DND-41 (cell line): ENCODE measurements around the gene HDAC4.

ENCODE experiments used
- ATAC-seq: fragments of 200-7000 bp; cut with Tn5 transposase; 3 replicates; pipeline ENCODE4 v1.9.1; 2021; ENCODE audit warnings: low read depth; ENCODE audit not compliant: insufficient read depth
- DNase-seq: peaks from one replicate; pipeline ENCODE4 v3.0.0-alpha.2; 2020
- H2AFZ ChIP-seq: 2 replicates; pipeline ENCODE4 v1.6.0; 2012; ENCODE audit warnings: low read depth, low read length
- H3K27ac ChIP-seq: 2 replicates; pipeline ENCODE4 v1.5.1; 2012; ENCODE audit warnings: low read length, inconsistent platforms
- H3K27me3 ChIP-seq: fragments of 200-600 bp; sonication (generic); 2 replicates; pipeline ENCODE4 v1.6.0; 2012; ENCODE audit warnings: low read length, mild to moderate bottlenecking, inconsistent platforms; ENCODE audit not compliant: insufficient read depth, poor library complexity
- H3K36me3 ChIP-seq: 2 replicates; pipeline ENCODE4 v1.5.1; 2012; ENCODE audit warnings: low read length, inconsistent platforms; ENCODE audit not compliant: insufficient read depth
- H3K4me1 ChIP-seq: 2 replicates; pipeline ENCODE4 v1.5.1; 2012; ENCODE audit warnings: mild to moderate bottlenecking, low read length; ENCODE audit not compliant: insufficient read depth
- H3K4me2 ChIP-seq: 2 replicates; pipeline ENCODE4 v1.6.0; 2012; ENCODE audit warnings: mild to moderate bottlenecking, moderate library complexity, low read length, inconsistent platforms; ENCODE audit not compliant: insufficient read depth
- H3K4me3 ChIP-seq, 2 experiments: fragments of 200-600 bp in 1 of 2; shearing (Covaris generic) in 1 of 2; 2 replicates each; pipeline ENCODE4 v1.5.1; 2012 to 2016; ENCODE audit warnings: inconsistent platforms in 2 of 2, low read length in 2 of 2, mild to moderate bottlenecking in 2 of 2, low read depth in 1 of 2, moderate library complexity in 1 of 2
- H3K79me2 ChIP-seq: 2 replicates; pipeline ENCODE4 v1.6.0; 2012; ENCODE audit warnings: low read length, inconsistent platforms; ENCODE audit not compliant: insufficient read depth
- H3K9ac ChIP-seq: 2 replicates; pipeline ENCODE4 v1.6.0; 2012; ENCODE audit warnings: low read depth, mild to moderate bottlenecking, inconsistent platforms, low read length, moderate library complexity
- H3K9me3 ChIP-seq: 2 replicates; pipeline ENCODE4 v1.5.1; 2012; ENCODE audit warnings: low read length, moderate library complexity, mild to moderate bottlenecking, inconsistent platforms; ENCODE audit not compliant: insufficient read depth, severe bottlenecking
- H4K20me1 ChIP-seq: 2 replicates; pipeline ENCODE4 v1.6.0; 2012; ENCODE audit warnings: low read length; ENCODE audit not compliant: insufficient read depth
- EZH2 ChIP-seq: IDR thresholded peaks from 3 replicates; pipeline ENCODE4 v1.6.1; 2012; ENCODE audit warnings: borderline replicate concordance, low read depth, mild to moderate bottlenecking, moderate library complexity, low read length, inconsistent platforms; ENCODE audit not compliant: severe bottlenecking
- TF ChIP-seq, protein P1 (sequence below): IDR thresholded peaks from 2 replicates; pipeline ENCODE4 v1.5.1; 2012; ENCODE audit warnings: borderline replicate concordance, low read length, moderate library complexity, mild to moderate bottlenecking; ENCODE audit not compliant: poor library complexity, severe bottlenecking; ENCODE audit errors: extremely low read depth

HDAC4 gene

DNA sequence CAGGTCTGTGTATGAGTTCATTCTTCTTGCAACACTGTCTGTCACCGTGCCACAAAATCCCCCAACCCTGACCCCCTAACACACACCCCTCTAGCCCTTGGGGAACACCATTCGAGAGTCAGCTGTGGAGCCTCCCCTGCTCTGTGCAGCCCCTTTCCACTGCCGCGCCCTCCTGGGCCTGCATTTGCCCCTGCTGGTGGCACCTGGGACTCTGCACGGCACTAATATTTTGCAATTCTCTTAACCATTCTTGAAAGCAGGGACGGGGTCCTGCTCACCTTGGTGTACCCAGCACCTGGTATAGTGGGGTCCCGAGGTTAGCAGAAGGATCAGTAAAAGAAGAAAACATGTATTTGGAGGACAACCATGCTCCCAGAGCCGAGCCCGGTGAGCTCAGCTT lies 124.0 kb downstream of the HDAC4 start:
- ATAC-seq: peak; percentile 20; the same call in 1 of the 3 replicates
- Histone ChIP-seq H3K27me3 (no peaks in the 10 kb centered on the region), H3K36me3 (peaks cover 97% of the 10 kb centered on the region), H3K79me2 (peaks cover 100% of the 10 kb centered on the region), H3K4me2 (0 out of 2 replicates have a peak overlapping the region, but pooled peaks have one; percentile 9), H3K9ac (no peak overlapping the region), H2AFZ (no peak overlapping the region), H3K4me1 (peaks cover 95% of the 10 kb centered on the region), H3K9me3 (no peaks in the 10 kb centered on the region), H3K27ac (peak overlapping the region; percentile 61), H3K4me3 (no peak overlapping the region), H4K20me1 (peaks cover 100% of the 10 kb centered on the region)
- no peak for DNase-seq
- TF ChIP-seq EZH2: no peak
- TF ChIP-seq, protein P1, sequence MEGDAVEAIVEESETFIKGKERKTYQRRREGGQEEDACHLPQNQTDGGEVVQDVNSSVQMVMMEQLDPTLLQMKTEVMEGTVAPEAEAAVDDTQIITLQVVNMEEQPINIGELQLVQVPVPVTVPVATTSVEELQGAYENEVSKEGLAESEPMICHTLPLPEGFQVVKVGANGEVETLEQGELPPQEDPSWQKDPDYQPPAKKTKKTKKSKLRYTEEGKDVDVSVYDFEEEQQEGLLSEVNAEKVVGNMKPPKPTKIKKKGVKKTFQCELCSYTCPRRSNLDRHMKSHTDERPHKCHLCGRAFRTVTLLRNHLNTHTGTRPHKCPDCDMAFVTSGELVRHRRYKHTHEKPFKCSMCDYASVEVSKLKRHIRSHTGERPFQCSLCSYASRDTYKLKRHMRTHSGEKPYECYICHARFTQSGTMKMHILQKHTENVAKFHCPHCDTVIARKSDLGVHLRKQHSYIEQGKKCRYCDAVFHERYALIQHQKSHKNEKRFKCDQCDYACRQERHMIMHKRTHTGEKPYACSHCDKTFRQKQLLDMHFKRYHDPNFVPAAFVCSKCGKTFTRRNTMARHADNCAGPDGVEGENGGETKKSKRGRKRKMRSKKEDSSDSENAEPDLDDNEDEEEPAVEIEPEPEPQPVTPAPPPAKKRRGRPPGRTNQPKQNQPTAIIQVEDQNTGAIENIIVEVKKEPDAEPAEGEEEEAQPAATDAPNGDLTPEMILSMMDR: peak; percentile 12

DNA sequence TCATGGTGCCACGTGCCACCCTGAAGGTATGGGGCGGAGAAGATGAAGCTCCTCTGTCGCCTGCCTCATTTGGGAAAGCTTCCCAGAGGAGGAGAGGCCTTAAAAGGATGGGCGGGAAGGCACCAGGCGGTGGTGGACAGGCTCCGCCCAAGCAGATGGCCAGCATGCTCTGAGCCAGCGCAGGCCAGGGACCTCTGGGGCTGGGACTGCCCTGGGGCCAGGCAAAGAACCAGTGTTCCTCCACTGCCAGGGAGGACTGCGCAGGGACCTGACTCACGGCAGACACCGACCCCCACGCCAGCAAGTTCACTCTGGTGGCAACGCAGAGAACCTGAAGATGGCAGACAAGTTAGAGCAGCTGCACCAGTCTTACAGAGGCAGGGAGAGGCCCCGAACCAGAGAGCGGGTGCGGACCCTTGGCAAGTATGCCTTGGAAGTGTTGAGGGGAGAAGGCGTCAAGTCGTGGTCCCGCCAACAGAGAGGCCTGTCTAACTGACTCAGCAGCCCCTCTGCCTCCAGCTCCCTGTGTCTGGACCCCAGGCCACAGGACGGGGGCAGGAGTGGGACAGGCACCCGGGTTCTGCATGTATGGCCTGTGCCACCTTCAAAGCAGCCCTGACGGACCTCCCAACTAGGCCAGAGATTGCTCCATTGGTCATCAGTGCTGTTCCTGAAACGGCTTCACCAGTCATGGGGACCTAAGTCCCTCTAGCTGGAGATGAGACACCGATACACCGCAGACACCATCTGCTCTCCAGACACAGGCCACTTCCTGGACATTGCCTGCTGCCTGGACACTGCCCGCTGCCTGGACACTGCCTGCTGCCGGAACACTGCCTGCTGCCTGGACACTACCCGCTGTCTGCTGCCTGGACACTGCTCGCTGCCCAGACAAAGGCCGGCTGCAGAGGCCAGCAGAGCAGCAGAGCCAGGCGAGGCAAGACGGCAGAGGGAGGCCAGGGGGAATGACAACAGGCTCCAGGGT lies 124.7 kb downstream of the HDAC4 start:
- ATAC-seq (peak; percentile 5; the same call in 1 of the 3 replicates), DNase-seq (no peak)
- Histone ChIP-seq H2AFZ (no peak overlapping the region), H3K36me3 (peaks cover 97% of the 10 kb centered on the region), H3K4me2 (peak overlapping the region; percentile 47; the same call in 1 of the 2 replicates), H3K4me3 (no peak overlapping the region), H3K79me2 (peaks cover 100% of the 10 kb centered on the region), H3K27me3 (no peaks in the 10 kb centered on the region), H3K9me3 (no peaks in the 10 kb centered on the region), H4K20me1 (peaks cover 100% of the 10 kb centered on the region), H3K4me1 (peaks cover 97% of the 10 kb centered on the region), H3K27ac (peak overlapping the region; percentile 61), H3K9ac (no peak overlapping the region)
- TF ChIP-seq, protein P1: peak; percentile 10
- no peak for TF ChIP-seq EZH2

DNA sequence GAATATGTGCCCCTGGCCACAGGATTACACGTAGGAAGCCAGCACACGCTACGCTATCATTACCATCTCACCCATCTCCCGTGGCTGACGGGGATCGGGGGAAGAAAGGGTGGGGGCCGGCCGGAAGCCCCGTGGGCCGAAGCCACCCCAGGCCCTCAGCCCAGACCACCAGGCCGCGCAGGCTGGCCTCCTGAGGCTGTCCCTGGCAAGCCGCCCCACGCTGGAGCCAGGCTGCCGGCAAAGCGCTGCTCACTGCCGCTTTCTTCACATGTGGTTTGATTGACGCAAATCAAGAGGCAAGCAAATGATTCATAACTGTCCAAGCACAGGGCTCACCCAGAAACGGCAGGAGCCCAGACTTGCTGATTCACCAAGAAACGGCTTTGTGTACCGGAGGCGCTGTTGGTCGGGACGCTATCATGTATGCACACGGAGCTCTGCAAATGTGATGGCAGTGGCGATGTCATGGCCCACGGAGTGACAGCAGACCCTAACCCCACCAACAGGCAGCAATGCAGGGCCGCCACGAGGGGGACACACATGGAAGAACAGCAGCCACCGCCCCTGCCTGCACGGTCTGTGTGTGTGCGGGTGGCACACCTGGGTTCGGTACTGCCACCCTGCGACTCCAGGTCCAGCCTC lies 125.7 kb downstream of the HDAC4 start:
- no peak overlapping the region for H3K4me3 ChIP-seq
- H4K20me1 ChIP-seq: peaks cover 100% of the 10 kb centered on the region
- no peak overlapping the region for H3K9ac ChIP-seq
- ATAC-seq (peak; percentile 54), DNase-seq (peak; percentile 59)
- peak overlapping the region; percentile 94 for H3K27ac ChIP-seq
- TF ChIP-seq EZH2: no peak
- TF ChIP-seq, protein P1: no peak
- H3K9me3 ChIP-seq: no peaks in the 10 kb centered on the region
- peaks cover 100% of the 10 kb centered on the region for H3K79me2 ChIP-seq
- H3K4me2 ChIP-seq: peak overlapping the region; percentile 47
- H2AFZ ChIP-seq: no peak overlapping the region
- peaks cover 99% of the 10 kb centered on the region for H3K4me1 ChIP-seq
- peaks cover 88% of the 10 kb centered on the region for H3K36me3 ChIP-seq
- no peaks in the 10 kb centered on the region for H3K27me3 ChIP-seq
